ENCODE data around the gene IQSEC1.

The IQSEC1 gene

DNA sequence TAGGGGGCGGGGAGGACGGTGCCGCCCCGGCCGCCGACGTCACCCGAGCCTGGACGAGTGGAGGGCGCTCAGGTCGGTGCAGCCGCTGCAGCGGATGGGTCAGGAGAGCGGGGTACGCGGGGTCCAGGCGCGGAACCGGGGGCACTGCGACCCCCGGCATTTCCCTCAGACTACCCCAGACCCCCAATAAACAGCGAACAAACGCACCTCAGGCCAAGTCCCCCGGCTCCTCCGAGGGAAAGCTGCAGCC lies 78.9 kb downstream of the IQSEC1 start:
- Histone ChIP-seq H3K79me2 (ENCODE audit: insufficient read depth, low read length) (no peaks in the 10 kb centered on the region), H3F3A (ENCODE audit: insufficient read depth) (no peaks in the 10 kb centered on the region), H3K9me2 (replicated peaks; ENCODE audit: insufficient read depth, low read length) (no peaks in the 10 kb centered on the region), H3K4me2 (ENCODE audit: low read depth, low read length, poor library complexity, severe bottlenecking) (peak overlapping the region; percentile 65), H4K20me1 (ENCODE audit: low read depth, low read length) (no peaks in the 10 kb centered on the region), H3K27me3 (ENCODE audit: low read length) (no peaks in the 10 kb centered on the region), H3K9ac (ENCODE audit: low read length) (peak overlapping the region; percentile 63), H3K9me3 (ENCODE audit: insufficient read depth, low read length) (no peaks in the 10 kb centered on the region), H3K36me3 (ENCODE audit: low read length) (no peaks in the 10 kb centered on the region), H3K27ac (ENCODE audit: low read depth, low read length) (no peak overlapping the region), H2AFZ (ENCODE audit: low read depth, low read length, severe bottlenecking) (peak overlapping the region; percentile 91), H3K4me3 (ENCODE audit: insufficient read depth, low read length, poor library complexity, severe bottlenecking) (peak overlapping the region; percentile 58)
- TF ChIP-seq, protein P1, sequence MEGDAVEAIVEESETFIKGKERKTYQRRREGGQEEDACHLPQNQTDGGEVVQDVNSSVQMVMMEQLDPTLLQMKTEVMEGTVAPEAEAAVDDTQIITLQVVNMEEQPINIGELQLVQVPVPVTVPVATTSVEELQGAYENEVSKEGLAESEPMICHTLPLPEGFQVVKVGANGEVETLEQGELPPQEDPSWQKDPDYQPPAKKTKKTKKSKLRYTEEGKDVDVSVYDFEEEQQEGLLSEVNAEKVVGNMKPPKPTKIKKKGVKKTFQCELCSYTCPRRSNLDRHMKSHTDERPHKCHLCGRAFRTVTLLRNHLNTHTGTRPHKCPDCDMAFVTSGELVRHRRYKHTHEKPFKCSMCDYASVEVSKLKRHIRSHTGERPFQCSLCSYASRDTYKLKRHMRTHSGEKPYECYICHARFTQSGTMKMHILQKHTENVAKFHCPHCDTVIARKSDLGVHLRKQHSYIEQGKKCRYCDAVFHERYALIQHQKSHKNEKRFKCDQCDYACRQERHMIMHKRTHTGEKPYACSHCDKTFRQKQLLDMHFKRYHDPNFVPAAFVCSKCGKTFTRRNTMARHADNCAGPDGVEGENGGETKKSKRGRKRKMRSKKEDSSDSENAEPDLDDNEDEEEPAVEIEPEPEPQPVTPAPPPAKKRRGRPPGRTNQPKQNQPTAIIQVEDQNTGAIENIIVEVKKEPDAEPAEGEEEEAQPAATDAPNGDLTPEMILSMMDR (IDR thresholded peaks at IDR 0.05; ENCODE audit: insufficient read depth, low read length, poor library complexity, severe bottlenecking): no peak
- no peak for TF ChIP-seq EZH2phosphoT487 (conservative IDR thresholded peaks at IDR 0.05; ENCODE audit: low read length)

DNA sequence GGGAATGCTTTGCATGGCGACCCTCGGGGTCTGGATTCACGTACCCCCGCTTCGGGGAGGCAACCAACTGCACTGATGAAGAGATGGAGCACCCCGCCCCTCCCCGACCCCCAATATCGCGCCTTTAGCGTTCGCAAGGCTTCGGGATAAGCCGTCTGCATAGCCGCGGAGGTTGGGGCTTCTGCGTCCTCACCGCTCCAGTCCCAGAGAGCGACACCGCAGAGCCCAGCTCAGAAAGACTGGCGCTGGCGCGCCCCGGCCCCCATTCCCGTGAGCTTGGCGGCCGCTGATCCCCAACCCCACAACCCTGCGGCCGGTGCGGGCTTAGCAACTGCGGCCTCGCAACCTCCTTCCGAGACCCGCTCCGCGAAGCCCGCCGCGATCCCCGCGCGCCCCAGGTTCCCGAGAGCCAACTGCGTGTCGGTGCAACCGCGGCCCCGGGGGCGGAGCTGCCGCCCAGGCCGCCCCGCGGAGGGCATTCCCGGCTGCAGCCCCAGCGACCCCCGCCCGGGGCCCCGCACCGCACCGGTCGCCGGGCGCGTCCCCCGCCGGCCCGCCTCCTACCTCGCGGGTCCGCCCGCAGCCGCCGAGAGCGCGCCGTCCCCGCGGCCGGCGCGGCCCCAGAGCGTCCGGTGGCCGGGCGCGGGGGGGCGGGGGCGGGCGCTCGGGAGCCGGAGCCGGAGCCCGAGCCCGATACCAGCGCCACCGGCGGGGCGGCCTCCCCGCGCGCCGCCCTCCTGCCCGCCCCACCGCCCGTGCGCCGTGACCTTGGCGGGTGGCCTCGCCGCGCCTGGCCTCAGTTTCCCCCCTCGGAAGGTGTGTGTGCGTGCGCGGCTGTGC lies 79.5 kb downstream of the IQSEC1 start:
- no peaks in the 10 kb centered on the region for H3K79me2 ChIP-seq (ENCODE audit: insufficient read depth, low read length)
- H4K20me1 ChIP-seq (ENCODE audit: low read depth, low read length): no peaks in the 10 kb centered on the region
- H2AFZ ChIP-seq (ENCODE audit: low read depth, low read length, severe bottlenecking): peak overlapping the region; percentile 91
- TF ChIP-seq, protein P1 (IDR thresholded peaks at IDR 0.05; ENCODE audit: insufficient read depth, low read length, poor library complexity, severe bottlenecking): no peak
- TF ChIP-seq EZH2phosphoT487 (conservative IDR thresholded peaks at IDR 0.05; ENCODE audit: low read length): 0 out of 2 replicates have a peak, but pooled peaks have one; percentile 45
- H3K27ac ChIP-seq (ENCODE audit: low read depth, low read length): no peak overlapping the region
- H3K36me3 ChIP-seq (ENCODE audit: low read length): no peaks in the 10 kb centered on the region
- no peaks in the 10 kb centered on the region for H3K27me3 ChIP-seq (ENCODE audit: low read length)
- H3K4me3 ChIP-seq (ENCODE audit: insufficient read depth, low read length, poor library complexity, severe bottlenecking): peak overlapping the region; percentile 58
- H3K4me2 ChIP-seq (ENCODE audit: low read depth, low read length, poor library complexity, severe bottlenecking): peak overlapping the region; percentile 65
- no peaks in the 10 kb centered on the region for H3F3A ChIP-seq (ENCODE audit: insufficient read depth)
- no peaks in the 10 kb centered on the region for H3K9me2 ChIP-seq (replicated peaks; ENCODE audit: insufficient read depth, low read length)
- H3K9me3 ChIP-seq (ENCODE audit: insufficient read depth, low read length): no peaks in the 10 kb centered on the region
- H3K9ac ChIP-seq (ENCODE audit: low read length): peak overlapping the region; percentile 63

DNA sequence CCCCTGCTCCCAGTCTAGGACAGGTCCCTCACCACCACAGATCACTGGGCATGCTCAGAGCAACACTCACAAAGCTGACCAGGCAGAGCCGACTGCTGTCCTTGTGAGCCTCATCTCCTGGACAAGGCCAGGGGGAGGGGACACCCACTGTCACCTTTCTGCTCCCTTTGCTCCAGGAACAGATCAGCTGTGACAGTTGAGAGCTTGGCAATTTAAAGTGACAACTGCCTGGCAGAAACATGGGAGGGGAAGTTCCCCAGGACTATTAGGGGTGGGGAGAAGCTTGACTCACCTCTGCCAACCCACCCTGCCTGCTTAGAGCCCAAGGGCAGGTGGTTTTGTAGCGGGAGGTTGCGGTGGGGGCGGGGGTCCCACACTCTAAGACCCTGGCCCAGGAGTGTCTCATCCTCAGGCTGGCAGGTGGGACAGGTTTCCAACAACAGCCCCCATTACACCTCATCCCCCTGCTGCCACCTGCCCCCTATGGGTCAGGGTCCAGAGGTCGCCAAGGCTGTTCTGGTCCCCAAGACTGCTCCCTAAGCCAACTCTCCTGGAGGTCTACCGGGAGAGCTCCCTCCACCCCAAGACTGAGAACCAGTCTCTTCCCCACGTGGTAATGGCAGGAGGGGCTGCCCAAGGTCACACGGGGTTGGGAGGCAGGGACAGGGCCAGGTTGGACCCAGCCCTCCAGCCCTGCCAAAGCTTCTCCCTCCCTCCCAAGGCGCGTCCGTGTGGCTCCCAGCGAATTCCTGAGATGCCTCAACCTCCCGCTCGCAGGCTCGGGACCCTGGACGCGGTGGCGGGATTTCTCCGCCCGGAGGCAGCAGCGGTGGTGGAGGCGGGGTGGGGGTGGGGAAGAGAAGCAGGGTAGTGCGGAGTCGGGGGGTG lies 80.4 kb downstream of the IQSEC1 start:
- H3K27me3 ChIP-seq (ENCODE audit: low read length): no peaks in the 10 kb centered on the region
- no peak overlapping the region for H2AFZ ChIP-seq (ENCODE audit: low read depth, low read length, severe bottlenecking)
- no peak overlapping the region for H3K9ac ChIP-seq (ENCODE audit: low read length)
- no peaks in the 10 kb centered on the region for H3K36me3 ChIP-seq (ENCODE audit: low read length)
- H4K20me1 ChIP-seq (ENCODE audit: low read depth, low read length): no peaks in the 10 kb centered on the region
- H3K9me3 ChIP-seq (ENCODE audit: insufficient read depth, low read length): no peaks in the 10 kb centered on the region
- no peak overlapping the region for H3K4me3 ChIP-seq (ENCODE audit: insufficient read depth, low read length, poor library complexity, severe bottlenecking)
- no peaks in the 10 kb centered on the region for H3K79me2 ChIP-seq (ENCODE audit: insufficient read depth, low read length)
- H3F3A ChIP-seq (ENCODE audit: insufficient read depth): no peaks in the 10 kb centered on the region
- no peak overlapping the region for H3K27ac ChIP-seq (ENCODE audit: low read depth, low read length)
- no peak overlapping the region for H3K4me2 ChIP-seq (ENCODE audit: low read depth, low read length, poor library complexity, severe bottlenecking)
- TF ChIP-seq, protein P1 (IDR thresholded peaks at IDR 0.05; ENCODE audit: insufficient read depth, low read length, poor library complexity, severe bottlenecking): no peak
- no peak for TF ChIP-seq EZH2phosphoT487 (conservative IDR thresholded peaks at IDR 0.05; ENCODE audit: low read length)
- H3K9me2 ChIP-seq (replicated peaks; ENCODE audit: insufficient read depth, low read length): no peaks in the 10 kb centered on the region
